ENCODE results near the gene HES7.

HES7 gene

DNA sequence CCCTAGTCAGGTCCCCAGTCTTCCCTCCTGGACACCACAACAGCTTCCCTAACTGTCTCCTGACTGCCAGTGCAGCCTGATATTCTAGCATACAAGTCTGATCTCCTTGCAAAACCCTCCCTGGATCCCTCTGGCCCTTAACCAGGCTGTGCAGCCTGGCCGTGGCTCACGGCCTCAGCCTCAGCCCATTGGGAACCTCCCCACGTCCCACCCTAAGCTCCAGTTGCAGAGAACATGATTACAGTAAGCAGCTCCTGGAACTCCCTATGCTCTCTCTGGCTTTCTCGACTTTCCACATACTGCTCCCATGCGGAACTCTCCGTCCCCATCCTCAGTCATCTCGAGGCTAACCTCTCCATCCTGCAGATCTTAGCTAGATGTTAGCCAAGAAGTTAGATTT, 49.4 kb downstream of the HES7 start:
- FAIRE-seq = no peak
- no peak for DNase-seq (ENCODE audit: low spot score)

DNA sequence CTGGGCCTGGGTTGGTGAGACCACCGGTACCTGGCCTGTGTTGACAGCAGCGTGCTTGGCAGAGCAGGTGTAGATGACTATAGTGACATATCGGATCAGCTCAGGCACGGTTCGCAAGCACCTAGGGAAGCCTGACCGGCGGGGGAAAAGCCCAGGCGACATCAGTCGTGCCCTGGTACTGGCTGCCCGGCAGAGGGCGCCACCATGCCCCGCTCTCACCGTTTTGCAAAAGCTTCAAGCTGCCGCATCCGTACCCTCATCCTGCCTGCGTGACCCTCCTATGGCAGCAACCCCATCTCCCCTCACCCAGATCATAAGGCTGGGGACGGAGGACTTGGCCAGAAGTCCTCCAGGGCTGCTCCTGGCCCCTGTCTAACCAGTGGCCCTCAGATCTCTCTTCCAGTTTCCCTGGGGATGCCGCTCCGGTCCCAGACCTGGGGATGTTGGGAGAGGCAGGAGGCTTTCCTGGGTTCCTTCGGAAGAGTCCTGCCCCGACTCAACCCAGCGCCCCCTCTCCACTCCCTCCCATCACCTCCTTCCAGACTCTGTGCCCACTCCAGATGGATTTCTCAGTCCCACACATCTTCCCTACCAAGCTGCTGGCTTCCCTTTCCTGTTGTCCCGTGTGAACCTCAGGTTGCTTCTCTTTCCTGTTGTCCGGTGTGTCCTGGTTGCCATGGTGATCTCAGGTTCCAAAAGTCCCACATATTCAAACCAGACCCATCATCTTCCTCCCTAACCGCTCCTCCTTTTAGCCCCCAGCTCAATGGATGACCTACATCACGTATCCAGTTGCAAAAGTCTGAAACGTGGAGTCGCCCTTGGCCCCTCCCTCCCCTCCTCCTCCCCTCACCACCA, 50.0 kb downstream of the HES7 start:
- no peak for FAIRE-seq

DNA sequence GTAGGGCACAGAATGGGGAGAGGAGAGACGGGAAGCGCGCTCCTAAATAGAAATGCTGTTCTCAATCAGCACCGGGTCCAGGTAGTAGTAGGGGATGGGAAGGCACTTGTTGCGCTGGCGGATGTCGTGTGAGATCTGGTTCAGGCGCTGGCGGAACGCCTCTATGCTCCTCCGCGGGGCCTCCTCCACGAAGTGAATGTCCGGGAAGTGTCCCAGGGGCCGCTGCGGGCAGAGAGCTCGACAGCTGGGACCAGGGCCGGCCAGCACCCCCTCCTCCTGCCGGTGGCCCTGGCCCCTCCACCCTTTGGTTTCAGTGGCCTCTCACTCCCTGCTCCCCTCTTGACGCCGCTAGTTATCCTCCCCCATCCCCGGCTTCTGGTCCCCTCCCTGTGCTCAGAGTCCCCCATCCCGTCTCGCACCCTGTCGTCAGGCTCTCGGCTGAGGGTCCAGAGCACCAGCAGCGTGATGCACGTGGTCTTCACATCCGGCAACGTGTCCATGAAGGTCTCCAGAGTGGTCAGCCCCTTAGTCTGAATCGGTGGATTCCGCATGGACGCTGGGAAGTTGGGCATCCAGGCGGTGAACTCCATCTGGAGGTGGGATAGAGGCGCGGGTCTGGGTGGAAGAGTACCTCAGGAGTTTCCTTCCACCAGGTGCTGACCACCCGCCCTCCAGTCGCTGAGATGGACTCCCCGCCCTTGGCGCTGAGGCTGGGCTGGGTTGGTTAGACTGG, 51.0 kb downstream of the HES7 start:
- no peak for DNase-seq (ENCODE audit: low spot score)
- FAIRE-seq = no peak

More for the DNA sequence above, 50.0 kb downstream of the HES7 start:
- peak; percentile 75 for DNase-seq (ENCODE audit: low spot score)

DNA sequence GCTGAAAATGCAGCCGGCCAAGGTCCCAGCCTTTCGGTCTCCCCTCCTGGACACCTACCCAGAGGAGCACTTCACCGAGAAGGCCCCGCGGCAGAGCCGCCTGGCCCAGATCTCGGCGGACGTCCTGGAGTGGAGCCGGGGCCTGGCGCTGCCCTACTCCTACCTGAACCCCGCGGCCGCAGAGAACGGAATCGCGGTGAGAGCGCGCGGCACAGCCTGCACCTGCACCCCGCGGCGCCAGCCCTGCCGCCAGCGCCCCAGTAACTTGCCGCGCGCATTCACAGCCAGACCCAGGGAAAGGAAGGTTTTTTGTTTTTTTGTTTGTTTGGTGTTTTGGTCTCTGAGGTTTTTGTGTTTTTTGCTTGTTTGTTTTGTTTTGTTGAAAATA, 51.6 kb downstream of the HES7 start:
- DNase-seq (ENCODE audit: low spot score) = no peak
- FAIRE-seq = no peak

DNA sequence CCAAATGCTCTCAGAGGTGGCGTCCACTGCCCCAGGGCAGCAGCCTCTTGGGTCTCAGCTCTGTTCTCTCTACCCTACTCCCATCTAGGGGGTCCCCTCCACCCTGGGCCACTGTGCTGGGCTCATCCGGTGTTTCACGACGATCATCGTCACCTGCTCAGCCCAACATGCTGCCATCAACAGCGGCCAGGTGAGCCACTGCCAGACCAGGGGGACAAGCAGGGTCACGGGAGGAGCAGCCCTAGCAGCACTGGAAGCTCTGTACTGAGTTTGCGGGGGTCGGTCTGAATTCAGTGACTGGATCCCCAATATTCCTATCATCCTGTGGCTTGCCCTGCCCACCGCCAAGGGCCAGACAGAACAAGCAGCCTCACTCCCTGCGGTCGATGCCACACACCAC, 52.4 kb downstream of the HES7 start:
- DNase-seq (ENCODE audit: low spot score) (no peak), FAIRE-seq (no peak)

Data from urothelium cell line (cell line).